Superior temporal gyrus (tissue), 1 donor: ENCODE results near the gene SLC29A1.
A peak's percentile ranks its signal among the peaks of the same experiment; 100 is the strongest.

Source experiments
- DNase-seq: peaks from one replicate; pipeline ENCODE4 v3.0.0-alpha.2; 2016; ENCODE audit errors: extremely low spot score

Gene SLC29A1

GRCh38 chr6:44255105-44255808 is 31.9 kb downstream of the SLC29A1 start:
- no peak for DNase-seq

GRCh38 chr6:44255871-44256774 is 32.7 kb downstream of the SLC29A1 start:
- no peak for DNase-seq

- DNase-seq = no peak
These were observed 33.3 kb downstream of the SLC29A1 start for GRCh38 chr6:44256775-44257024.

GRCh38 chr6:44257025-44257752 is 33.8 kb downstream of the SLC29A1 start, which contains the start of gene SLC35B2:
Gene SLC35B2 (minus strand): TSS chr6:44257528. CDS start chr6:44257410, 118 bp downstream.
- peak; percentile 89 for DNase-seq

- no peak for DNase-seq
These were observed 34.4 kb downstream of the SLC29A1 start for GRCh38 chr6:44257753-44258324.

- DNase-seq = no peak
These were observed 35.0 kb downstream of the SLC29A1 start for GRCh38 chr6:44258325-44258863.

GRCh38 chr6:44258921-44259320 is 35.5 kb downstream of the SLC29A1 start:
- DNase-seq = no peak

- no peak for DNase-seq
These were observed 36.6 kb downstream of the SLC29A1 start for GRCh38 chr6:44260011-44260410.

GRCh38 chr6:44260451-44261297 is 37.3 kb downstream of the SLC29A1 start:
- DNase-seq = no peak

GRCh38 chr6:44261581-44261980 is 38.2 kb downstream of the SLC29A1 start:
- DNase-seq = no peak

- DNase-seq = no peak
These were observed 39.3 kb downstream of the SLC29A1 start for GRCh38 chr6:44262467-44263353.

GRCh38 chr6:44263354-44264100 is 40.1 kb downstream of the SLC29A1 start:
- no peak for DNase-seq

- no peak for DNase-seq
These were observed 41.0 kb downstream of the SLC29A1 start for GRCh38 chr6:44264154-44265006.

- DNase-seq = peak; percentile 76
These were observed 41.8 kb downstream of the SLC29A1 start, which contains the start of gene NFKBIE for GRCh38 chr6:44265007-44265721. Gene NFKBIE (minus strand): TSS chr6:44265551. CDS start chr6:44265346, 205 bp downstream.

GRCh38 chr6:44265722-44266233 is 42.4 kb downstream of the SLC29A1 start:
- DNase-seq = no peak

GRCh38 chr6:44266347-44266746 is 43.0 kb downstream of the SLC29A1 start:
- DNase-seq = no peak

GRCh38 chr6:44267252-44267651 is 43.9 kb downstream of the SLC29A1 start:
- no peak for DNase-seq
